TTC549 (cell line): Measurements from ENCODE around the gene ELF5.
A peak's percentile ranks its signal among the peaks of the same experiment; 100 is the strongest.

Source experiments
- FAIRE-seq: peaks from 2 replicates; lab custom pipeline; 2012; peaks lifted over from hg19 to GRCh38; lab: Jason Lieb, UNC

The ELF5 gene

DNA sequence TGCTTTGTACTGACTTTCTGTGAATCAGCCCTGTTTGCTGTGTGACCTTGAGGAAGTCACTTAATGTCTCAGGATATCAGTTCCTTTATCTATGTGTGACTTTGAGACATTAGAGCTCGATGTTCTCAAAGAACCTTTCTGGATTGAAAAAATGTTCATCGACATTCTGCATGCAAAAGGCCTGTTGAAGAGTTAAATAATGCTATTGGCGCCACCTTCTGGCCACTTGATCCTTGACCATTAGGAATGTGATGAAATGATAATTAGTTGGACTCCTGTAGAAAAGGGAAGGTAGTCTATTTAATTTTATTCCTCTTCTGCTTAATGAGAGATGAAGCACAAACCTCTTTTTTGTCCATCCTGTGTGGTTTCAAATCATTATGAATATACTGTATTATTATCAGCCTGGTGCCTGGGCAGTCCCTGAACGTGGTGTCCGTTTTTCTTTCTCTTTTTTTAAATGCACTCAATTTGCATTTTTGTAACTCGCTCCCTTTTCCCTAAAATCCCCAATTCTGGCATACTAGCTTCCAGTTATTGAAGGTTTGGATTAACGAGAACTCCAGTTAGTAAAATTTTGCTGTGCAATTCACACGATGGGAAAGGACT is 20.7 kb downstream of the ELF5 start:
- FAIRE-seq, result peak; percentile 73

GRCh38 chr11:34490304-34490703 is 23.3 kb downstream of the ELF5 start:
- FAIRE-seq, result no peak

DNA sequence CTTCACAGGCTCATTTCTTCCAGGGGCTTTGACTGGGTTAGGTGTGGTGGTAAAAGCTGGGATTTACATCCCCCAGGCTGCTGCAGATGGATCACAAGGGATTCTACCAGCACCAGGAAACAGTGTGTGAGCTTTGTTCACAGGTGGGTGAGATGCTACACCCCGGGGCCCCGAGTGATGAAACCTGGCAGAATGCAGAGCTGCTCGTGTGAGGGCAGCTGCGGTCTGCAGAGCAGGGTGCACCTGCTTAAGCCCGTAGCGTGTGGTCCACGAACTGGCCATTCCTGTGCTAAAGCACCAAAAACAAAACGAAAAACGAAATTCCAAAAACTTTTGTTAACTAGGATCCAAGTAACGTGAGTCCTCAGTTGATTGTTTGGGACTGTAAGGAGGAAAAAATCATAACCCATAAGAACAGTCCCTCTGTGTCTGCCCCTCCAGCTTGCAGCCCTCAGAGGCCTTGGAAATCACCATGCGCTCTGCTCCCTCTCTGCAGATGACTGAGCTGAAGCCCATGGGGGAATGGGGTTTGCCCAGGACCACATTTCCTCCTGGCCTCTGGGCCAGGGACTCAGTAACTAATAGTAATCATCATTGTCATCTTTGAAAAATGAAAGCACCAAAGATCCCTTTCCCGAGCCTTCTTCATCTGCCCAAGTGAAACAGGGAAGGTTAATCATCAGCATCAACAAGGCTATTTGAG is 24.6 kb downstream of the ELF5 start:
- FAIRE-seq, result no peak

DNA sequence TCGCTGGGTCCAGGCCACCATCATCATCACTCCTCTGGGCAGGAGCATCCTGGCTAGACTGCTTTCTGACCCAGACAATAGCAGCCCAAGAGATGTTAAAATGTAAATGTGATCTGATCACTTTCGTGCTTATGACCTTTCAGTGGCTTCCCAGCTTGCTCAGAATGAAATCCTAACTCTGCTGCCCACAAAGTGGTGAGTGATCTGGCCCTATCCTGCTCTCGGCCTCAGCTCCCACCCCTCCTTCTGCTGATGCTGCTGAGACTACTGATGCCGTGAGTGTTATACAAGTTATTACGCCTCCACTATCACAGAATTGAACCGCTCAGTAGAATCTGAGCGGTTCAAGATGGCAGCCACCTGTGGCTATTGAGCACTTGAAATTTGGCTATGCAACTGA is 26.2 kb downstream of the ELF5 start:
- FAIRE-seq, result no peak

- no peak for FAIRE-seq
These were observed 30.3 kb downstream of the ELF5 start for GRCh38 chr11:34483106-34483874.

DNA sequence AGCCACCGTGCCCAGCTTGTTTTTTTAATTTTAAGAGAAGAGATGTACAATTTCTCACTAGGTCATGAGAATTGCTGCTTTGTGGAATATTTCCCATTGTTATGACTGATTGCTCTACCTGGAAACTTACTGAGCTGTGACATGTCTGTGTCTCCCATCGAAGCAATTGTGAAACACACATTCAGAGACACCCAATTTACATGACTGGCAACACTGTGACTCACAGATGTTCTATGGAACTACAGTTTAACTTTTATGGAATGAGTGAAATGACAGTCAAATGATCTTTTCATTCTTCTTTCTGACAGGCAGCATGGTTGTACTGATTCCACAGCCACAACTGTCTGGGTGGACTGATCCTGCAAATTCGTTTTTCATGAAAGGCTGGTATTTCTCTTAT is 32.3 kb downstream of the ELF5 start:
- FAIRE-seq, result no peak

- FAIRE-seq, result no peak
These were observed 33.3 kb downstream of the ELF5 start for GRCh38 chr11:34480314-34480713.

DNA sequence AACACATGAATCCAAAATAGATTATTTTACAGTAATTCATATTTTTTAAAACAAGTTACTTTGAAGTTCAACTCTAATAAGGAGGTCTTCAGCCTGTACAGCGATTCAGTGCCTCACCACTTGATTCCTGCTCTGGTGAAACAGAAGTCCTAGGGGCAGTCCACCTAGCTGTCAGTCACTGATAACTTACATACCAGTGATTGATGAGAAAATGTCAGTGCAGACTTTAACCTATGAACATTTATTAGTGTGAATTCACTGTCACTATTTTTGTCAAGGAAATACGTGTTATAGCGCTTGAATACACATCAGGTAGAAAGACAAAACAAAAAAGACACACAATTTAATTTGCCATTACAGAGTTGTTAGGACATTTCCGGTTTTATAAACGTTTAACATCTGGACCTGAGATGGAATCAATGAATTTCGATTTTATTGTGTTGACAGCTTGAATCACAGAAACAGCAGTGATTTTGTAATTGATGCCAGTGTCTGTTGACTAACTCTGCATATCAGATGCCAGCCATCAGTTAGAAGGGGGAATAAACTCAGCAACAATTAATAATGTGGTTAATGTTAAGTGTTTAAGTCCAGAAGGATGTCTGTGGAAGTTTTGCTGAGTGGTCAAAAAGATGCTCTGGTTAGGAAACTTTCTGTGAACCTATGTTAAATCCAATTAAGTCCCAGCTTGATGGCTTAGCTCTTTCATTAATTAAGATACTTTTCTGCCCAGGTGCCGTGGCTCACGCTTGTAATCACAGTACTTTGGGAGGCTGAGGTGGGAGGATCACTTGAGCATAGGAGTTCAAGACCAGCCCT is 34.5 kb downstream of the ELF5 start:
- FAIRE-seq, result no peak

- FAIRE-seq, result no peak
These were observed 36.7 kb downstream of the ELF5 start for GRCh38 chr11:34476849-34477248.

- FAIRE-seq, result no peak
These were observed 37.9 kb downstream of the ELF5 start for GRCh38 chr11:34475656-34476055.

DNA sequence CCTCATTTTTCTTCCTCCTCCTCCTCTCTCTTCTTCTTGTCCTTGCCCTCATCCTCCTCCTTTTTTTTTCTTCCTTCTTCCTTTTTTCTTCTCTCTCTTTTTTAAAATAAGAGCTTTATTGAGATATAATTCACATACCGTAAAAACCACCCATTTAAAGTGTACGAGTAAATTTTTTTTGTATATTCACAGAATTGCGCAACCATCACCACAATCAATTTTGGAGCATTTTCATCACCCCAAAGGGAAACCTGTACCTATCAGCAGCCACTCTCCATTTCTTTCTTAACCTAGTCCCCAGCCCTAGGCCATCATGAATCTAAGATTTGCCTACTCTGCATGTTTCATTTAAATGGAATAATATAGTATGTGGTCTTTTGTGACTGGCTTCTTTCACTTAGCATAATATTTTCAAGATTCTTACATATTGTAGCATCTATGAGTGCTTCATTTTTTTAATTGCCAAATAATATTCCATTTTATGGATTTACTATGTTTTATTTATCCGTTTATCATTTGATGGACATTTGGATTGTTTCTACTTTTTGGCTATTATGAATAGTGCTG is 39.9 kb downstream of the ELF5 start:
- no peak for FAIRE-seq

- no peak for FAIRE-seq
These were observed 45.3 kb downstream of the ELF5 start for GRCh38 chr11:34468209-34468841.

- no peak for FAIRE-seq
These were observed 46.6 kb downstream of the ELF5 start for GRCh38 chr11:34466802-34467488.

- no peak for FAIRE-seq
These were observed 49.0 kb downstream of the ELF5 start for GRCh38 chr11:34464591-34465051.

DNA sequence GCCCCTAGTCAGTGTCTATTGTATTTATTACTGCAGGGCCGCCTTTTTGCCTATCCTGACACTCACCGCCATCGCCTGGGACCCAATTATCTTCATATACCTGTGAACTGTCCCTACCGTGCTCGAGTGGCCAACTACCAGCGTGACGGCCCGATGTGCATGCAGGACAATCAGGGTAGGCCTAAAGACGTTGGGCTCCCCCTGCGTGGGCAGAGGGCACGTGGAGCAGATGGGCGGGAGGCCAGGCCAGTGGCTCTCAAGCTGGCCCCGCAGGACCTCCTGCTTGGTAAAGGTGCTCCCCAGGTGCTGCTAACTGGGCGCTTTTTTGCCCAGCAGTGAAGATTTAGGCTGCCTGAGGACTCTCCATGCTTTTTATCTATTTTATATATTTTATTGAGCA is 52.4 kb downstream of the ELF5 start:
- no peak for FAIRE-seq

DNA sequence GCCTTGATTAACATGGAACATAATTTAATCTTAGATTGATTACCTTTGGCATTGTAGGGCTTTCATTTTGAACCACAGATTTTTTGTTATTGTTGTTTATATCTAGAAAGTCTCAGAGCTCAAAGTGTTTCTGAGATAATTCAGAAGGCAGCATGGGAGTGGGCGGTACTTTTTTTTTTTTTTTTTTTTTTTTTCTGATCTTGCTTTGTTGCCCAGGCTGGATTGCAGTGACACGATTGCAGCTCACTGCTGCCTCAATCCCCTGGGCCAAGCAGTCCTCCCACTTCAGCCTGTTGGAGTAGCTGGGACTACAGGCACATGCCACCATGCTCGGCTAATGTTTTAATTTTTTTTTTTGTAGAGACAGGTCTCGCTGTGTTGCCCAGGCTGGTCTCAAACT is 53.3 kb downstream of the ELF5 start:
- no peak for FAIRE-seq

DNA sequence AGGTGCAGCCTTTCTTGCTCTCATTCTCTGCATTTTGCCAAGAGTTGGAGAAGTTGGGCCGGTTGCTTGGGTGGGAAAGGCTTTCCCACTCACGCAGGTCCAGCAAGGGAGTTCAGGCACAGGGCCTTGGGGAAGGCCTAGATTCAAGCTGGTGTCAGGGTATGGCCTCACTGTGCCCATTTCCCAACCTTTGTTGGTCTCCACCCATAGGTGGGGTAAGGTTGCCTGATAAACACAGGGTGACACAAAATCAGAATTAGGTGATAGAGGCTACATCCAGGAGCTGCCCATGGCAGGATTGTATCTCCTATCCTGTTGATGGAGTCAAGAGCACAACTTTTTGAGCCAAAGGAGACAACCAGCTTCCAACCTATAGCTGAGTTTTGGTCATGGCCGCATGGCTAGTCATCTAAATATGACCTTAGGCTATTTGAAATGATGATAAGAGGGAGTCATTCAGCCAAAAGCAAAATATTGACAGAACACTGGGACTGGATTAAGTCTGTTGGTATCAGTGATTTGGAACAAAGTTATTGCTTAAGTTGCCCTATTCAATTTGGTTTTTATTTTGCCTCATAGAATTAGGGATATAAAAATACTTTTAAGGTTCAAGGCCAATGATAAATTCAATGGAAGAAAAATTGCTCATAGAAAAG is 54.0 kb downstream of the ELF5 start:
- no peak for FAIRE-seq

DNA sequence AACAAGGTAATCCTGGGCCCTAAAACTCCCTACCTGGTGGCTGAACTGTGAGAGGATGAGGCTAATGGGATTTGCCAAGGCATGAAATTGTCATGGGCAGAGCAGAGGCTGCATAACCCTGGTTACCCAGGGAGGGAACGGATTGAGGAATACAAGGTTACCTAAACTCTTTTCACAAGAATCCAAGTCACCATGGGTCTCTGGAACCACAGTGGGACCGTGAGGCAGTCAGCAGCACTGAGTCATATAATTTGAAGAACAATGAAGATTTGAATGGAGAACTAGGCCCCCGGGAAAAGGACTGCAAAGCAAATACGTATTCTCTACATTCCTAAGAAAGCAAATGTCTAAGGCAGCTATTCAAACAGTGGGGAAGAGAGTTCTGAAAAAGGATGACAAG is 55.1 kb downstream of the ELF5 start:
- no peak for FAIRE-seq

DNA sequence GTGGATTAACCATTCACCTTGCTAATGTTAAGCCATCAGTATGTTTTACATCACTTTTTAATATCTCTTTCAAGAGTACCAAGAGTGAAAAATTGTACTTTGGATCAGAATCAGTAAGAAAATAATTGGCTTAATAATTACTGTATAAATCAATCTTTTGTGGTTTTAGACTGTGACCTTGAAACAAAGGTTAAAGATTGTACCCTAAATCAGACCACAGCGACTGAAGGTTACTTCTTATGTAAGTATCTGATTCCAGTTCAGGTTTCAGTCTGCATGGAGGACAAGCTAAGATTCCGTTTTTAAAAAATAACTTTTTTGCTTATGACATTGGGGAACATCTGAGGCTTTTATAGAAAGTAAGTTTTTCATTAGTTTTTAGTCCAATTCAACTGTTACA is 56.0 kb downstream of the ELF5 start:
- no peak for FAIRE-seq

DNA sequence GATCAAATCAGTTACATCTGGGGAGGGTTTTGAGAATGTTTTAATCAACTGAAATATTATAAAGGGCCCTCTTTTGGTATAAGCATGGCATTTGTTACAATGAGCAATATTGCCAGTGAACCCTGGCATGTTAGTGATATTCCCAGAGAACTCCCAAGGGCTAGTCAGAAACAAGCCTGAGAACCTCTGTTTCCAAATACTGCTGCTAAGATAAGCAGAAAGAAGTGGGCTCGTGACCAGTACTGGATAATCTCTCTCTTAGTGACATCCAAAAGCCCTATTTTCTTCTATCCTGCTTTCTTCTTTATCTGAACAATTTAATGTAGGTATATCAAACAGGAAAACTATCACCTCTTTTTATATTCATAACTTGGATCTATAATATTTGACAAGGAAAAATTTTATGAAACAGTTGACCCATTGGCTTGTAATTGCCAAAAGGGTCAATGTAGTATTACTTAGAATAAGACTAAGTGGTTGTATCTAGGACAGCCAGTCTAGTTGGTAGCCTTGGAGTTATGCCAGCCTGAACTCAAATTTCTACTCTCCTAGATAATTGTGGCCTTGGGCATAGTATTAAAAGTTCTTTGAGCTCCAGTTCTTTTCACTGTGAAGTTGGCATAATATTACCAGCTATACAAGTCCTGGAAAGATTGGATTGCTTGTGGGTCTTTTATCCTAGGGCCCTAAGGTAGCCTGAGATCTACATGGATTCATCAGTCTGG is 59.1 kb downstream of the ELF5 start:
- no peak for FAIRE-seq
